ENCODE results near the gene TEC. TPM values are rescaled to one million over a fixed set of nuclear protein-coding genes. Genes with fewer than 3 reads are reported as not detected.

TEC gene
- total RNA-seq, 6 experiments from 2014 or later = 1.5 to 4.2 (median 3.0) TPM

DNA sequence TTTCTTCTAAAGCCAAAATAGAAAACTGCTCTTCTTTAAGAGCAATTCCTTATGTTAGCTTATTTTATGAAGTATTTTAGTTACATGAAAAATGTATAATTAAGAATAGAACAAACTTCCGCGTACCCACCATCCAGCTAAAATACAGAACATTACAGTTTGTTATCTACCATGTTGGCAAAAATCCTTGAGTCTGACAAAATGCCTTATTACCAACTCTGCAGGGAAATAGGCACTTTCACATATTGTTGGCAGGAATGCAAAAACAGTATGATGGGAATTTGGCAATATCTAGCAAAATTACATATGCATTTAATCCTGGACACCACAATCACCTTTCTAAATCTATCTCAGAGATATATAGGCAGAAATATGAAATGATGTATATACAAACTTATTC lies 39.3 kb upstream of the TEC start:
- Histone ChIP-seq H3K9me3 (no peaks in the 10 kb centered on the region), H3K27ac (no peak overlapping the region), H3K4me3 (no peak overlapping the region), H3K27me3 (no peaks in the 10 kb centered on the region), H3K4me1 (no peaks in the 10 kb centered on the region), H3K36me3 (no peaks in the 10 kb centered on the region)
- TF ChIP-seq, protein P1, sequence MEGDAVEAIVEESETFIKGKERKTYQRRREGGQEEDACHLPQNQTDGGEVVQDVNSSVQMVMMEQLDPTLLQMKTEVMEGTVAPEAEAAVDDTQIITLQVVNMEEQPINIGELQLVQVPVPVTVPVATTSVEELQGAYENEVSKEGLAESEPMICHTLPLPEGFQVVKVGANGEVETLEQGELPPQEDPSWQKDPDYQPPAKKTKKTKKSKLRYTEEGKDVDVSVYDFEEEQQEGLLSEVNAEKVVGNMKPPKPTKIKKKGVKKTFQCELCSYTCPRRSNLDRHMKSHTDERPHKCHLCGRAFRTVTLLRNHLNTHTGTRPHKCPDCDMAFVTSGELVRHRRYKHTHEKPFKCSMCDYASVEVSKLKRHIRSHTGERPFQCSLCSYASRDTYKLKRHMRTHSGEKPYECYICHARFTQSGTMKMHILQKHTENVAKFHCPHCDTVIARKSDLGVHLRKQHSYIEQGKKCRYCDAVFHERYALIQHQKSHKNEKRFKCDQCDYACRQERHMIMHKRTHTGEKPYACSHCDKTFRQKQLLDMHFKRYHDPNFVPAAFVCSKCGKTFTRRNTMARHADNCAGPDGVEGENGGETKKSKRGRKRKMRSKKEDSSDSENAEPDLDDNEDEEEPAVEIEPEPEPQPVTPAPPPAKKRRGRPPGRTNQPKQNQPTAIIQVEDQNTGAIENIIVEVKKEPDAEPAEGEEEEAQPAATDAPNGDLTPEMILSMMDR (IDR thresholded peaks at IDR 0.05) = no peak
- no peak for TF ChIP-seq POLR2A (IDR thresholded peaks at IDR 0.05)
- 96% methylated on average over 2 of the region's 2 CpGs for WGBS (ENCODE audit: insufficient coverage, low coverage, low lambda C conversion rate, missing lambda C conversion rate)
- DNase-seq (no peak), ATAC-seq (no peak)
- intact Hi-C loops (cut with DNase I) = no loop called here

DNA sequence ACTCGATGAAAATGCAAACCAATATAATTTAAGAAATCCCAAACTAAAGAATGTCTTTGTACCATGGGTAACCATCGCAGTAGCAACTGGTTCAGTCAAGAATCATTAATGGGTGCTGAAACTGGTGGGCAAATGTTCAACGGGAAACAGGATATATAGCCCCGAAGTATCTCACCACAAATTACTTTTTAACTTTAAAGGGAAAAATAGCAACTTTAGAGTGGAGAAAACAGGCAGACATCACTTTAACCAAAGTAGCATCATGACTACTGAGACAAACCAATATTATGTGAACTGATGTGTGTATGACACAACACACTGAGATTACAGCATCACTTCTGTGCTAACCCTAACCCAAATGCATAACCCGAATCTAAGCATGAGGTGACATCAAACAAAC lies 37.9 kb upstream of the TEC start:
- intact Hi-C loops (cut with DNase I) = no loop called here
- 75% methylated on average over 5 of the region's 5 CpGs for WGBS (ENCODE audit: insufficient coverage, low coverage, low lambda C conversion rate, missing lambda C conversion rate)
- ATAC-seq = no peak
- Histone ChIP-seq H3K4me1 (no peaks in the 10 kb centered on the region), H3K4me3 (no peak overlapping the region), H3K36me3 (no peaks in the 10 kb centered on the region), H3K27ac (no peak overlapping the region), H3K9me3 (no peaks in the 10 kb centered on the region), H3K27me3 (no peaks in the 10 kb centered on the region)
- no peak for DNase-seq
- TF ChIP-seq POLR2A (IDR thresholded peaks at IDR 0.05) = no peak
- TF ChIP-seq, protein P1 (IDR thresholded peaks at IDR 0.05) = no peak

DNA sequence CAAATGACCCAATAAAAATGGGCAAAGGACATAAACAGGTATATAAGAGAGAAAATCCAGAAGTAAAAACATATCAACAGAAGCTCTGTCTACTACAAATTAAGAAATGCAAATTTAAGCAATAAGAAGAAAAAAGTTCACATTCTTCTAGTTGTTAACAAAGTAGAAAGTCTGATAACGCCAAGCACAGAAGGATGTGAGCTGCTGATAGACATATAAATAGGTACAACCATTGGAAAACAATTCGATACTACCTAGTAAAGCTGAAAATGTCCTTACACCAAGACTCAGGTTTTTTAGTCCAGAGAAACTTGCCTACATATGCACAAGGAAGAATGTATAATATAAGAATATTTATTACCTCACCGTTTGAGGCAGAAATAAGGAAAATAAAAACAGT lies 35.9 kb upstream of the TEC start:
- Histone ChIP-seq H3K4me3 (no peak overlapping the region), H3K9me3 (no peaks in the 10 kb centered on the region), H3K27ac (no peak overlapping the region), H3K4me1 (no peaks in the 10 kb centered on the region), H3K27me3 (no peaks in the 10 kb centered on the region), H3K36me3 (no peaks in the 10 kb centered on the region)
- 58% methylated on average over 3 of the region's 3 CpGs for WGBS (ENCODE audit: insufficient coverage, low coverage, low lambda C conversion rate, missing lambda C conversion rate)
- DNase-seq (no peak), ATAC-seq (no peak)
- intact Hi-C loops (cut with DNase I) = no loop called here
- TF ChIP-seq POLR2A (IDR thresholded peaks at IDR 0.05) = no peak
- TF ChIP-seq, protein P1 (IDR thresholded peaks at IDR 0.05) = no peak

DNA sequence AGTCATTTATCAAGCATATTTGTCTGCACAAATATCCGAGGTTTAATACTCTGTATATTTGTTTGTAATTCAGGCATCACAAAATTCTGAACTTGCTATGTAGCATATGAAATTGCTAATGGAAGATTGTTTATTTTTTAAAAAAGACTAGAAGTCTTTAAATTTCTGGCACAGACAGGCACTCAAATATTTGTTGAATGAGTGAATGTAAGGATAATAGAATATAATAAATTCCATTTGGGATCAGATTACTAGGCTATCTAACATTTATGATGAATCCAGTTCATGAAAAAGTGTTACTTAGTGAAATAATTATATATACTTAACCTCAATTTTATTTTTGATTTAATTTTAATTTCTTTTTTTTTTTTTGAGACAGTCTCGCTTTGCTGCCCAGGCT lies 30.4 kb upstream of the TEC start:
- Histone ChIP-seq H3K36me3 (no peaks in the 10 kb centered on the region), H3K4me3 (no peak overlapping the region), H3K4me1 (no peaks in the 10 kb centered on the region), H3K27me3 (no peaks in the 10 kb centered on the region), H3K9me3 (no peaks in the 10 kb centered on the region), H3K27ac (no peak overlapping the region)
- WGBS (ENCODE audit: insufficient coverage, low coverage, low lambda C conversion rate, missing lambda C conversion rate) = 66% methylated on average over 2 of the region's 2 CpGs
- DNase-seq = no peak
- no peak for TF ChIP-seq POLR2A (IDR thresholded peaks at IDR 0.05)
- TF ChIP-seq, protein P1 (IDR thresholded peaks at IDR 0.05) = no peak
- no peak for ATAC-seq
- intact Hi-C loops (cut with DNase I) = no loop called here

DNA sequence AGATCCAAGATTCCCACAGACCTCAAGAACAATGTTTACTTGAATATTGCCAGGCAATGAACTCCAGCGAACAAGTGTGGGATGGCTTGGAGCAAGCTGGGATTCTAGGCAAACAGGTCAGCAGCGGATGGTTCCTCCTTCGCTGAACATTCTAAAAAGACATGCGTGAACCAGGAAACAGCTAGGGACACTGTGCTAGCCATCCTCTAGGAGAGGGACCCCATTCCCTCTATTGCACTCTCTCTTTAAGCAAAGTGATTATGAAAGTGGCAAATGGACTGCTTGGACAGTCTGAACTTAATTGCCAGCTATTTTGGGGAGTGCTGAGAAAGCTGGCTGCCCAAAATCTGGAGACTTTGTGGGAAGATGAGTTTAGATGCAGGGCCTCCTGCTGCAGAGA lies 29.9 kb upstream of the TEC start:
- Histone ChIP-seq H3K36me3 (no peaks in the 10 kb centered on the region), H3K27me3 (no peaks in the 10 kb centered on the region), H3K9me3 (no peaks in the 10 kb centered on the region), H3K4me1 (no peaks in the 10 kb centered on the region), H3K27ac (no peak overlapping the region), H3K4me3 (no peak overlapping the region)
- ATAC-seq = no peak
- intact Hi-C loops (cut with DNase I) = no loop called here
- TF ChIP-seq, protein P1 (IDR thresholded peaks at IDR 0.05) = no peak
- TF ChIP-seq POLR2A (IDR thresholded peaks at IDR 0.05) = no peak
- DNase-seq = no peak
- 84% methylated on average over 3 of the region's 4 CpGs for WGBS (ENCODE audit: insufficient coverage, low coverage, low lambda C conversion rate, missing lambda C conversion rate)
